ENCODE data around the gene PAMR1. TPM values are rescaled to one million over a fixed set of nuclear protein-coding genes. Genes with fewer than 3 reads are reported as not detected.

PAMR1 gene
- total and polyA plus RNA-seq, 2 donors (not counting 3 experiments of a cell fraction or from before 2014, with no cell fraction given) = not detected

GRCh38 chr11:35571696-35572095 lies 46.3 kb upstream of the PAMR1 start:
- H2AFZ ChIP-seq (ENCODE audit: low read depth, low read length) = no peak overlapping the region
- H3K9ac ChIP-seq (replicated peaks; ENCODE audit: extremely low read depth, insufficient read depth, low read length) = no peak overlapping the region
- CTCF ChIA-PET = no interaction called here
- intact Hi-C loops (cut with micrococcal nuclease) = no loop called here
- no peaks in the 10 kb centered on the region for H3K9me1 ChIP-seq (replicated peaks; ENCODE audit: control insufficient read depth, extremely low read depth, insufficient read depth, low read length)
- POLR2A ChIA-PET = no interaction called here
- no peaks in the 10 kb centered on the region for H3K79me2 ChIP-seq (ENCODE audit: control insufficient read depth, insufficient read depth, low read length)
- no peaks in the 10 kb centered on the region for H3K9me3 ChIP-seq (replicated peaks; ENCODE audit: control insufficient read depth, insufficient read depth, low read length)
- H3K36me3 ChIP-seq (ENCODE audit: control insufficient read depth in 2 of 2, extremely low read depth in 1 of 2, insufficient read depth in 2 of 2, low read length in 2 of 2) = no peaks in the 10 kb centered on the region
- H3K4me3 ChIP-seq (replicated peaks in 1 of 3; ENCODE audit: insufficient read depth in 1 of 3, low read depth in 1 of 3, low read length in 3 of 3) = no peak overlapping the region
- no peak overlapping the region for H3K27ac ChIP-seq (ENCODE audit: insufficient read depth, low read depth, low read length)
- peaks cover 0 to 2% of the 10 kb centered on the region in 2 experiments for H3K27me3 ChIP-seq (ENCODE audit: control insufficient read depth in 2 of 2, insufficient read depth in 2 of 2, low read length in 2 of 2)
- no peak overlapping the region for H3K4me2 ChIP-seq (ENCODE audit: insufficient read depth, low read length)
- no TSS peak for BruUV-seq (replicated peaks)
- dilution Hi-C loops (cut with MboI; ENCODE audit: extremely low pct_ligation_motif_present, low sequenced_read_pairs) = no loop called here
- no peaks in the 10 kb centered on the region for H4K20me1 ChIP-seq (replicated peaks; ENCODE audit: control insufficient read depth, extremely low read depth, insufficient read depth, low read length)
- TF ChIP-seq MAX (IDR thresholded peaks at IDR 0.05; ENCODE audit: insufficient read depth, insufficient read length) (no peak), FOS (IDR thresholded peaks at IDR 0.05; ENCODE audit: borderline replicate concordance, insufficient read depth, low read length) (no peak), POLR2A (IDR thresholded peaks at IDR 0.05; ENCODE audit: low read depth, low read length) (no peak), MYC (IDR thresholded peaks at IDR 0.05; ENCODE audit: low read depth, low read length) (no peak), EZH2 (IDR thresholded peaks at IDR 0.05; ENCODE audit: borderline replicate concordance, low read depth, low read length, severe bottlenecking) (no peak), GATA2 (IDR thresholded peaks at IDR 0.05; ENCODE audit: insufficient read depth, insufficient read length, low read depth, low read length) (no peak), CTCF (IDR thresholded peaks at IDR 0.05; ENCODE audit: extremely low read depth in 1 of 2, insufficient read depth in 1 of 2, low read depth in 1 of 2, low read length in 2 of 2) (no peak), POLR2AphosphoS5 (IDR thresholded peaks at IDR 0.05; ENCODE audit: insufficient read depth, low read depth, low read length) (no peak), JUN (IDR thresholded peaks at IDR 0.05; ENCODE audit: borderline replicate concordance, insufficient read depth, insufficient read length, low read depth) (no peak)
- no peaks in the 10 kb centered on the region for H3K4me1 ChIP-seq (ENCODE audit: control insufficient read depth, extremely low read depth, insufficient read depth, low read length)
- FAIRE-seq (no peak), DNase-seq (ENCODE audit: low read depth, low spot score) (no peak)
